ENCODE results near the gene GYS2.

DNA sequence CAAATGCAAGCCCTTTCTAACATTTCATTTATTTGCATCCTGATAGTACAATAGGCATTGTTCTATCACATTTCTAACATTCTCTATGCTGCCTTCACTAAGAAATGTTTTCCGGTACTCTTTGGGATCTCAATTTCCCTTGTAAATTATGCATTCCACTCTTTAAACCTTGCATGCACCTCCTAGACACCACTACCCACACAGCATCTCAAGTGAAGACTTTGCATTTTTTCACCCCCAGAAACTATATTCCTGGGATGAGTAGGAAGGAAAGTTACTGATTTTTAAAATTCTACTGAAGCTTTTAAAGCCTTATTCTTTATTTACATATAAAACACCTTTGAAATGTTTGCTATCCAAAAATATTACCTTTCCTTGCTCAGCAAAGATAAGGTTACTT is 27.1 kb downstream of the GYS2 start:
- TF ChIP-seq, protein P1, sequence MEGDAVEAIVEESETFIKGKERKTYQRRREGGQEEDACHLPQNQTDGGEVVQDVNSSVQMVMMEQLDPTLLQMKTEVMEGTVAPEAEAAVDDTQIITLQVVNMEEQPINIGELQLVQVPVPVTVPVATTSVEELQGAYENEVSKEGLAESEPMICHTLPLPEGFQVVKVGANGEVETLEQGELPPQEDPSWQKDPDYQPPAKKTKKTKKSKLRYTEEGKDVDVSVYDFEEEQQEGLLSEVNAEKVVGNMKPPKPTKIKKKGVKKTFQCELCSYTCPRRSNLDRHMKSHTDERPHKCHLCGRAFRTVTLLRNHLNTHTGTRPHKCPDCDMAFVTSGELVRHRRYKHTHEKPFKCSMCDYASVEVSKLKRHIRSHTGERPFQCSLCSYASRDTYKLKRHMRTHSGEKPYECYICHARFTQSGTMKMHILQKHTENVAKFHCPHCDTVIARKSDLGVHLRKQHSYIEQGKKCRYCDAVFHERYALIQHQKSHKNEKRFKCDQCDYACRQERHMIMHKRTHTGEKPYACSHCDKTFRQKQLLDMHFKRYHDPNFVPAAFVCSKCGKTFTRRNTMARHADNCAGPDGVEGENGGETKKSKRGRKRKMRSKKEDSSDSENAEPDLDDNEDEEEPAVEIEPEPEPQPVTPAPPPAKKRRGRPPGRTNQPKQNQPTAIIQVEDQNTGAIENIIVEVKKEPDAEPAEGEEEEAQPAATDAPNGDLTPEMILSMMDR (IDR thresholded peaks at IDR 0.05; ENCODE audit: insufficient read depth, low read depth, low read length) = no peak
- TF ChIP-seq EZH2 (IDR thresholded peaks at IDR 0.05; ENCODE audit: insufficient read depth, low read length) = no peak

Data from astrocyte (in vitro differentiated cells and primary cell).